ENCODE measurements around the gene NINJ1. TPM values are rescaled to one million over a fixed set of nuclear protein-coding genes. Genes with fewer than 3 reads are reported as not detected.

Gene NINJ1
- total and polyA plus RNA-seq, 2 of the 13 experiments (the other 11 are each of a cell fraction or from before 2014, with no cell fraction given), result 81.2 to 92.1 TPM

GRCh38 chr9:93127395-93127911, 6.6 kb downstream of the NINJ1 start:
- peak overlapping the region; percentile 92 for H3K27ac ChIP-seq (ENCODE audit: extremely low read length, insufficient read depth, low read length)
- WGBS (ENCODE audit: low lambda C conversion rate), result 55% methylated on average over 7 of the region's 8 CpGs
- peak overlapping the region; percentile 70 for H3K9ac ChIP-seq (ENCODE audit: insufficient read depth, low read depth, low read length)
- H4K20me1 ChIP-seq (ENCODE audit: insufficient read depth, low read length), result no peaks in the 10 kb centered on the region
- ATAC-seq (peak; percentile 16), FAIRE-seq (no peak), DNase-seq (ENCODE audit: low spot score) (no peak)
- no peak overlapping the region for H2AFZ ChIP-seq (ENCODE audit: low read length)
- H3K36me3 ChIP-seq (replicated peaks in 1 of 2; ENCODE audit: control insufficient read depth in 1 of 2, insufficient read depth in 2 of 2, low read length in 2 of 2), result peaks cover 29 to 39% of the 10 kb centered on the region in 2 experiments; a peak in 4 of 5 replicates
- ChIA-PET CTCF (ENCODE audit: low intra/inter-chr PET ratio, low total read pairs) (no interaction called here), POLR2A (interaction anchor here (0.9 to 2.4 kb wide), 7 partner anchors 8 to 171 kb away, joined by 3 to 32 read pairs (median 5); partner anchors contain the start of genes CARD19 and NINJ1)
- peak overlapping the region in 1 of 3 experiments; percentile 56; a peak in 2 of 6 replicates for H3K4me3 ChIP-seq (replicated peaks in 1 of 3; ENCODE audit: insufficient read depth in 1 of 3, low read depth in 2 of 3, low read length in 3 of 3)
- peaks cover 67% of the 10 kb centered on the region for H3K4me1 ChIP-seq (ENCODE audit: insufficient read depth, low read length)
- in situ Hi-C loops (cut with HindIII; ENCODE audit: extremely low pct_ligation_motif_present, low pct_unique_long_range_greater_than_20kb), result no loop called here
- no peaks in the 10 kb centered on the region for H3K9me3 ChIP-seq (ENCODE audit: low read length)
- H3K79me2 ChIP-seq (ENCODE audit: insufficient read depth, low read length), result peaks cover 63% of the 10 kb centered on the region
- H3K4me2 ChIP-seq (ENCODE audit: low read depth, low read length), result peak overlapping the region; percentile 60
- BruUV-seq (replicated peaks), result no TSS peak
- intact Hi-C loops (cut with micrococcal nuclease; ENCODE audit: unreplicated experiment), result no loop called here
- no peaks in the 10 kb centered on the region for H3K27me3 ChIP-seq (ENCODE audit: control insufficient read depth in 1 of 2, insufficient read depth in 2 of 2, low read length in 2 of 2)
- peak; percentile 51; the same call in 1 of the 2 replicates for TF ChIP-seq PHF21A (CRISPR knock-in tag; IDR thresholded peaks at IDR 0.05)
- TF ChIP-seq NFAT5 (CRISPR knock-in tag; IDR thresholded peaks at IDR 0.05), result no peak
- 0 out of 2 replicates have a peak, but pooled peaks have one; percentile 30 for TF ChIP-seq SNAPC4 (CRISPR knock-in tag; IDR thresholded peaks at IDR 0.05)
- no peak for TF ChIP-seq TRIM22 (IDR thresholded peaks at IDR 0.05)
- TF ChIP-seq ZNF350 (CRISPR knock-in tag; IDR thresholded peaks at IDR 0.05; ENCODE audit: borderline replicate concordance, low read depth), result no peak
- 0 out of 2 replicates have a peak, but pooled peaks have one; percentile 34 for TF ChIP-seq ZNF710 (CRISPR knock-in tag; IDR thresholded peaks at IDR 0.05; ENCODE audit: borderline replicate concordance)
